ENCODE results near the gene TSACC. TPM values are rescaled to one million over a fixed set of nuclear protein-coding genes. Genes with fewer than 3 reads are reported as not detected.
"Not testable (repeated sequence)": the region's sequence is repeated elsewhere in the genome, so short reads cannot be mapped to it uniquely, and the experiment has no call there.

The TSACC gene
- total and polyA plus RNA-seq, 2 of the 8 experiments (the other 6 are each of a cell fraction or from before 2014, with no cell fraction given), result 1.0 to 5.0 TPM

DNA sequence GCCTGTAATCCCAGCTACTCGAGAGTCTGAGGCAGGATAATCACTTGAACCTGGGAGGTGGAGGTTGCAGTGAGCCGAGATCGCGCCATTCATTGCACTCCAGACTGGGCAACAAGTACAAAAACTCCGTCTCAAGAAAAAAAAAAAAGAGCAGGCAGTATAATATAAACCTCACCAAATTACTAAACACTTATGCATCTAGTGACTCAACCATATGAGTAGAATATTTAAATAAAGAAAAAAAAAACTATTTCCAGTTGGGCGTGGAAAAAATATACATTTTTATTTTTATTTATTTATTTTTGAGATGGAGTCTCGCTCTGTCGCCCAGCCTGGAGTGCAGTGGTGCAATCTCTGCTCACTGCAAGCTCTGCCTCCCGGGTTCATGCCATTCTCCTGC is 15.1 kb upstream of the TSACC start:
- not testable (repeated sequence) for H3K23ac ChIP-seq (ENCODE audit: insufficient read length); H3K79me1 ChIP-seq (ENCODE audit: low read depth, low read length); H3K27ac ChIP-seq (ENCODE audit: low read depth, low read length); H2AFZ ChIP-seq (ENCODE audit: low read length); H3K56ac ChIP-seq (replicated peaks; ENCODE audit: insufficient read length, low read depth, low read length); H3K23me2 ChIP-seq (ENCODE audit: low read depth, low read length); H3K9ac ChIP-seq (replicated peaks in 1 of 4; ENCODE audit: extremely low read depth in 1 of 4, low read depth in 3 of 4, low read length in 3 of 4); H3K4me2 ChIP-seq (ENCODE audit: insufficient read depth in 1 of 2, low read depth in 2 of 2, low read length in 2 of 2); H3K4me3 ChIP-seq (ENCODE audit: extremely low read depth in 1 of 4, insufficient read depth in 2 of 4, low read depth in 3 of 4, low read length in 4 of 4); H2BK120ac ChIP-seq (replicated peaks; ENCODE audit: low read depth, low read length); DNase-seq (ENCODE audit: low read depth in 1 of 2, low spot score in 2 of 2); H4K91ac ChIP-seq (replicated peaks; ENCODE audit: insufficient read length, low read length); H3K9me3 ChIP-seq (ENCODE audit: insufficient read depth in 2 of 2, low read depth in 1 of 2, low read length in 1 of 2); H3K4ac ChIP-seq (replicated peaks; ENCODE audit: insufficient read length, low read depth, low read length); H3K14ac ChIP-seq (ENCODE audit: insufficient read length); H3K4me1 ChIP-seq (replicated peaks in 1 of 4; ENCODE audit: control insufficient read depth in 3 of 4, insufficient read depth in 4 of 4, low read length in 3 of 4); H4K5ac ChIP-seq (ENCODE audit: insufficient read length, low read depth, low read length); H3K27me3 ChIP-seq (replicated peaks in 1 of 4; ENCODE audit: control insufficient read depth in 3 of 4, extremely low read depth in 1 of 4, insufficient read depth in 3 of 4, low read length in 3 of 4); H3K18ac ChIP-seq (ENCODE audit: extremely low read depth, low read length); H2BK15ac ChIP-seq (ENCODE audit: low read length); H2AK5ac ChIP-seq (ENCODE audit: low read depth, low read length); H2BK12ac ChIP-seq (ENCODE audit: low read depth, low read length); H4K20me1 ChIP-seq (replicated peaks in 1 of 2; ENCODE audit: control insufficient read depth in 1 of 2, insufficient read depth in 2 of 2, low read length in 2 of 2); H2BK20ac ChIP-seq (ENCODE audit: low read length); H3K79me2 ChIP-seq (ENCODE audit: control insufficient read depth in 1 of 2, insufficient read depth in 2 of 2, low read length in 2 of 2); H2BK5ac ChIP-seq (ENCODE audit: low read depth, low read length); H4K8ac ChIP-seq (ENCODE audit: extremely low read depth, insufficient read depth, low read length); FAIRE-seq
- H3K36me3 ChIP-seq (ENCODE audit: control insufficient read depth in 2 of 4, insufficient read depth in 4 of 4, low read length in 3 of 4), result peaks cover 47 to 80% (median 64%) of the 10 kb centered on the region in 4 experiments
- WGBS, 2 experiments (ENCODE audit: extremely low coverage in 1 of 2, insufficient coverage in 1 of 2, insufficient read length in 1 of 2, insufficient replicate concordance in 2 of 2, low coverage in 1 of 2, low lambda C conversion rate in 2 of 2, missing lambda C conversion rate in 1 of 2), result 95% methylated on average over 8 of the region's 9 CpGs; no CpG with 5 or more reads in 1 of the 2 experiments
- ChIA-PET CTCF (ENCODE audit: partially characterized antibody) (interaction anchor here (0.7 to 1.5 kb wide), 3 partner anchors 14 to 158 kb away, joined by 3 to 4 read pairs (median 3); no protein-coding TSS in a partner anchor), POLR2A (ENCODE audit: partially characterized antibody) (interaction anchor here (1.0 to 1.9 kb wide), 8 partner anchors 10 to 76 kb away, joined by 3 to 8 read pairs (median 4); partner anchors contain the start of genes CCT3, PAQR6 and TSACC)

All from H1 (cell line).